GM12878 (cell line): ENCODE results near the gene DPM2. TPM values are rescaled to one million over a fixed set of nuclear protein-coding genes. Genes with fewer than 3 reads are reported as not detected.

Source experiments
- ATAC-seq: fragments of 200-7000 bp; cut with Tn5 transposase; 3 replicates; pipeline ENCODE4 v1.9.1; 2020; ENCODE audit warnings: mild to moderate bottlenecking, moderate library complexity
- BruUV-seq: library from RNA; stranded (reverse); fragments of 400-500 nt; replicated peaks from 2 replicates; lab custom pipeline; 2021; lab: Mats Ljungman, UMichigan
- CTCF ChIA-PET: fragments of 300-600 bp; sonication (Branson Sonifier 250); formaldehyde crosslinking; extraction: SDS; loops from one replicate; lab custom pipeline; 2021; ENCODE audit warnings: inconsistent platforms; lab: Yijun Ruan, JAX
- POLR2A ChIA-PET: fragments of 350-600 bp; formaldehyde crosslinking; extraction: SDS; loops from one replicate; lab custom pipeline; 2021; ENCODE audit warnings: inconsistent platforms; lab: Charles Lee
- RAD21 ChIA-PET: fragments of 300-600 bp; sonication (Branson Sonifier 250); formaldehyde crosslinking; loops from one replicate; lab custom pipeline; 2023; ENCODE audit warnings: antibody characterized with exemption; ENCODE audit not compliant: unreplicated experiment; lab: Charles Lee
- SMC1A ChIA-PET: fragments of 300-600 bp; sonication (Branson Sonifier 250); formaldehyde crosslinking; loops from one replicate; lab custom pipeline; 2023; ENCODE audit not compliant: unreplicated experiment, uncharacterized antibody; lab: Charles Lee
- DNase-seq: peaks from one replicate; pipeline ENCODE4 v3.0.0-alpha.2; 2011; ENCODE audit warnings: low read depth, low spot score
- FAIRE-seq: peaks from 3 replicates; lab custom pipeline; 2011; peaks lifted over from hg19 to GRCh38; lab: Jason Lieb, UNC
- H2AFZ ChIP-seq: 2 replicates; pipeline ENCODE4 v1.6.0; 2011; ENCODE audit warnings: low read depth, low read length, control low read depth; ENCODE audit not compliant: control insufficient read depth
- H3K27ac ChIP-seq: 2 replicates; pipeline ENCODE4 v1.5.1; 2011; ENCODE audit warnings: control low read depth; ENCODE audit not compliant: control insufficient read depth, insufficient read depth
- H3K27me3 ChIP-seq, 2 experiments: replicated peaks in 1 of 2; 2 replicates each; pipeline versions ENCODE4 v1.6.0 to v1.6.1; 2011; ENCODE audit warnings: low read length in 1 of 2; ENCODE audit not compliant: control insufficient read depth in 2 of 2, insufficient read depth in 2 of 2
- H3K36me3 ChIP-seq, 2 experiments: 2 replicates each; pipeline ENCODE4 v1.5.1; 2011; ENCODE audit warnings: low read length in 1 of 2; ENCODE audit not compliant: control insufficient read depth in 2 of 2, insufficient read depth in 2 of 2
- H3K4me1 ChIP-seq: 2 replicates; pipeline ENCODE4 v1.6.1; 2011; ENCODE audit warnings: mild to moderate bottlenecking, low read length, moderate library complexity, mixed read lengths; ENCODE audit not compliant: control insufficient read depth, insufficient read depth
- H3K4me2 ChIP-seq: 2 replicates; pipeline ENCODE4 v1.6.0; 2011; ENCODE audit warnings: control low read depth; ENCODE audit not compliant: control insufficient read depth, insufficient read depth
- H3K4me3 ChIP-seq: fragments of 200-600 bp; sonication (generic); 2 replicates; pipeline ENCODE4 v1.5.1; 2016
- H3K79me2 ChIP-seq: 2 replicates; pipeline ENCODE4 v1.6.0; 2011; ENCODE audit warnings: low read length; ENCODE audit not compliant: control insufficient read depth, insufficient read depth
- H3K9ac ChIP-seq: 2 replicates; pipeline ENCODE4 v1.8.0; 2011; ENCODE audit warnings: low read length, control low read depth, mixed read lengths; ENCODE audit not compliant: control insufficient read depth, insufficient read depth
- H3K9me3 ChIP-seq: replicated peaks from 3 replicates; pipeline ENCODE4 v1.5.1; 2011; ENCODE audit warnings: mild to moderate bottlenecking, low read length; ENCODE audit not compliant: control insufficient read depth, insufficient read depth
- H4K20me1 ChIP-seq: 2 replicates; pipeline ENCODE4 v1.6.0; 2011; ENCODE audit not compliant: control insufficient read depth, insufficient read depth
- BMI1 ChIP-seq: fragments of 450-650 bp; IDR thresholded peaks from 2 replicates; pipeline ENCODE4 v1.6.1; 2016; ENCODE audit warnings: mild to moderate bottlenecking, moderate library complexity, borderline replicate concordance
- CBX3 ChIP-seq: fragments of 200-600 bp; sonication (generic); IDR thresholded peaks from 2 replicates; pipeline ENCODE4 v1.6.1; 2016; ENCODE audit warnings: low read depth, borderline replicate concordance
- LARP7 ChIP-seq: fragments of 450-650 bp; IDR thresholded peaks from 2 replicates; pipeline ENCODE4 v1.6.1; 2017; ENCODE audit warnings: mild to moderate bottlenecking
- MYB ChIP-seq: fragments of 150-350 bp; IDR thresholded peaks from 2 replicates; pipeline ENCODE4 v1.6.1; 2014; ENCODE audit warnings: mild to moderate bottlenecking, low read depth, low read length, borderline replicate concordance
- NBN ChIP-seq: fragments of 450-650 bp; IDR thresholded peaks from 2 replicates; pipeline ENCODE4 v1.6.1; 2016
- NR2C2 ChIP-seq: IDR thresholded peaks from 2 replicates; pipeline ENCODE4 v1.6.1; 2011; ENCODE audit warnings: borderline replicate concordance, low read depth; ENCODE audit not compliant: control insufficient read depth, insufficient read length
- STAT3 ChIP-seq: IDR thresholded peaks from 2 replicates; pipeline ENCODE4 v1.6.1; 2011; ENCODE audit warnings: low read depth, low read length, improper control_type of control experiment
- WGBS: methylation state at CpG from one replicate; pipeline ENCODE4 v1.1.6; 2016; ENCODE audit warnings: low lambda C conversion rate; ENCODE audit not compliant: insufficient replicate concordance, insufficient coverage; ENCODE audit errors: missing lambda C conversion rate; 5-methylcytosine and 5-hydroxymethylcytosine counted together
- in situ Hi-C: fragments of 300-500 bp; cut with MboI; formaldehyde crosslinking; loops from 9 replicates; pipeline ENCODE4 v1.14.3; 2018; ENCODE audit warnings: mixed read lengths
- intact Hi-C: fragments of 100-400 bp; cut with micrococcal nuclease; formaldehyde crosslinking; loops from one replicate; pipeline ENCODE4 v1.14.2; 2022; ENCODE audit not compliant: unreplicated experiment
- polyA plus RNA-seq, 11 experiments: library from polyadenylated mRNA; depleted of rRNA in 4 of 11; unstranded in 6 of 11; stranded (reverse) in 5 of 11; fragments of >200 nt; fragmentation: Nextera tagmentation in 4 of 11; fragmentation: Illumina TruSeq in 1 of 11; extraction: Ambion mirVana in 4 of 11; extraction: Trizol in 1 of 11; gene quantifications; 1 replicate in 1 of 11; 2 replicates in 10 of 11; pipeline versions ENCODE4 v1.2.1 to v1.2.3, GENCODE V29; 2011 to 2016; ENCODE audit warnings: inconsistent platforms in 2 of 11, missing spikeins in 2 of 11, low read depth in 1 of 11
- total RNA-seq, 4 experiments: library from RNA; depleted of rRNA in 3 of 4; stranded (reverse); fragments of >200 nt in 3 of 4; fragmentation: Illumina TruSeq in 1 of 4; extraction: Trizol in 1 of 4; gene quantifications; 2 replicates each; pipeline versions ENCODE4 v1.2.1 to v1.2.3, GENCODE V29; 2013 to 2021
- TF ChIP-seq, protein P1 (sequence below): fragments of 450-650 bp; IDR thresholded peaks from 2 replicates; pipeline ENCODE4 v1.6.1; 2014; ENCODE audit warnings: mild to moderate bottlenecking
- TF ChIP-seq, protein P2 (sequence below): IDR thresholded peaks from 2 replicates; pipeline ENCODE4 v1.6.1; 2011; ENCODE audit warnings: low read depth, mild to moderate bottlenecking, low read length, moderate library complexity, borderline replicate concordance; ENCODE audit errors: extremely low read depth

DPM2 gene
- total and polyA plus RNA-seq, 10 of the 15 experiments (the other 5 are each of a cell fraction or from before 2014, with no cell fraction given), result 22.7 to 77.9 (median 44.7) TPM

DNA sequence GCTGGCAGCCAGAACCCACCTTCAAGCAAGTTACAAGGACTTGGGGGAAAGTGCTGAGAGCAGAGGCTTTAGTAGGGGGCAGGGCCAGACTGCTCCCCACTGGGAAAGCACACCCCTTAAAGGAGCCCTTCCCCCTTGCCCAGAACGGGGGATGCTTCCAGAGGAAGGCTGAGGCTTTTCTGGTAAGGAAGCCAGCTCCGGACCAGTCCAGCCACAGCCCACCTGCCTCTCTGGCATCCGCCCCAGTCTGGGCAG lies 4.2 kb upstream of the DPM2 start (continued):
- no peak for TF ChIP-seq CBX3
- TF ChIP-seq, protein P1, sequence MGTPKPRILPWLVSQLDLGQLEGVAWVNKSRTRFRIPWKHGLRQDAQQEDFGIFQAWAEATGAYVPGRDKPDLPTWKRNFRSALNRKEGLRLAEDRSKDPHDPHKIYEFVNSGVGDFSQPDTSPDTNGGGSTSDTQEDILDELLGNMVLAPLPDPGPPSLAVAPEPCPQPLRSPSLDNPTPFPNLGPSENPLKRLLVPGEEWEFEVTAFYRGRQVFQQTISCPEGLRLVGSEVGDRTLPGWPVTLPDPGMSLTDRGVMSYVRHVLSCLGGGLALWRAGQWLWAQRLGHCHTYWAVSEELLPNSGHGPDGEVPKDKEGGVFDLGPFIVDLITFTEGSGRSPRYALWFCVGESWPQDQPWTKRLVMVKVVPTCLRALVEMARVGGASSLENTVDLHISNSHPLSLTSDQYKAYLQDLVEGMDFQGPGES, result no peak
- TF ChIP-seq NBN, result no peak
- TF ChIP-seq, all 136 proteins: peak for 0

DNA sequence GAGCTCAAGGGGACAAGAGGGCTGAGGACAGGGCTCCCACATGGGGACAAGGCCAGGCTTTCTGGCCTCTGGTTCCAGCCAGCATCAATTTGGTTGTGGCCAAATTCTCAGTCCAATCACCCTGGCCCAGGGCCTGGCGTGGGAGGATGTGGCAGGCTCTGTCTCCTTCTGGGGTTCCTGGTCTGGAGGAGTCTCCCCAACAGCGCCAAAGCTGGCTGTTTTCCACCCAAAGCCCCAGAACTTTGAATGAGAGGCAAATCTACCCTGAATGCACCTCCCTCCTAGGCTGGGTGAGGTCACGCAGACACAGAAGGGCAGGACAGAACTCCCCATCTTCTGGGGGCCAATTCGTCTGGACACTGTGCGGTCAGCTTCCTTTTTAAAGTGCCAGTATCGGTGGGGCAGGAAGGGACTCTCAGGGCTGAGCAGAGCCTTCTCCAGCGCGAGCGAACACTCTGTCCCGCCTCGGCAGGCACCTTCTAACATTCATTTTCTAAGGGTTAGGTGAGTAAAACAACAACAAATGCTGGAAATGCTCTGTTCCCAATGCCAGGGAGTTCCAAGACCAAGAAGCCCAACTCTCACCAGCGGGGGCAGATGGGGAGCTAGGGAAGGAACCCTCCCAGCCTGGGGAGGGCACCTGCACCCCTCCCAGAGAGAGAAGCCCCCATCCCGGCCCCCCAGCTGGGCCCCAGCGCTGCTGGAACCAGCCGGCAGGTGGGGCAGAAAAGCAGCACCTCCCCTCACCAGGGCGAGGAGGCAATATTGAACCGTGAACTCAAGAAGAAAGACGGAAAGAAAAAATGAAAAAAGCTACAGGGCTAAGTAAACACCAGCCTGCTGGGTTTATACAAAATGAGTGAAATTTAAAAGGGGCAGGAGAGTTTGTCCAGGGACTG lies 3.7 kb upstream of the DPM2 start:
- no peak overlapping the region for H3K4me2 ChIP-seq

More for the DNA sequence above, 3.7 kb upstream of the DPM2 start:
- intact Hi-C loops, result no loop called here
- FAIRE-seq (no peak), ATAC-seq (no peak), DNase-seq (no peak)
- WGBS, result 86% methylated on average over 17 of the region's 18 CpGs
- in situ Hi-C loops, result no loop called here
- H3K4me3 ChIP-seq, result no peak overlapping the region
- peaks cover 14% of the 10 kb centered on the region for H3K79me2 ChIP-seq
- POLR2A ChIA-PET, result interaction anchor here (0.6 to 0.7 kb wide), 2 partner anchors 24 to 364 kb away, joined by 3 read pairs; partner anchors contain the start of gene ST6GALNAC4
- no peaks in the 10 kb centered on the region for H3K27me3 ChIP-seq
- no peaks in the 10 kb centered on the region for H3K9me3 ChIP-seq
- TF ChIP-seq STAT3 (no peak), MYB (no peak), NR2C2 (no peak), LARP7 (no peak), BMI1 (no peak)
- TF ChIP-seq, protein P2, sequence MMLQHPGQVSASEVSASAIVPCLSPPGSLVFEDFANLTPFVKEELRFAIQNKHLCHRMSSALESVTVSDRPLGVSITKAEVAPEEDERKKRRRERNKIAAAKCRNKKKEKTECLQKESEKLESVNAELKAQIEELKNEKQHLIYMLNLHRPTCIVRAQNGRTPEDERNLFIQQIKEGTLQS, result no peak
- H3K27ac ChIP-seq, result no peak overlapping the region
- SMC1A ChIA-PET, result interaction anchor here (1.2 to 7.2 kb wide), 3 partner anchors 35 to 184 kb away, joined by 3 to 84 read pairs (median 4); no protein-coding TSS in a partner anchor
- CTCF ChIA-PET, result interaction anchor here (0.6 to 7.7 kb wide), 20 partner anchors 9 to 185 kb away, joined by 3 to 261 read pairs (median 5); partner anchors contain the start of genes EEIG1, NAIF1, PIP5KL1 and SLC25A25
- H3K36me3 ChIP-seq, result peaks cover 0 to 11% of the 10 kb centered on the region in 2 experiments; a peak in 2 of 4 replicates
- BruUV-seq, result no TSS peak
- H3K9ac ChIP-seq, result no peak overlapping the region
- H2AFZ ChIP-seq, result no peak overlapping the region
- RAD21 ChIA-PET, result interaction anchor here (0.9 to 5.0 kb wide), 2 partner anchors 13 to 95 kb away, joined by 3 to 83 read pairs; no protein-coding TSS in a partner anchor
- no peaks in the 10 kb centered on the region for H4K20me1 ChIP-seq
- peaks cover 12% of the 10 kb centered on the region for H3K4me1 ChIP-seq
